Measurements from ENCODE around the gene AGPAT3.
"Not testable (repeated sequence)": the region's sequence is repeated elsewhere in the genome, so short reads cannot be mapped to it uniquely, and the experiment has no call there.

AGPAT3 gene

GRCh38 chr21:43835050-43835449 is 30.0 kb upstream of the AGPAT3 start:
- no peak for DNase-seq (ENCODE audit: low spot score)

GRCh38 chr21:43835861-43836260 is 29.2 kb upstream of the AGPAT3 start:
- no peak for DNase-seq (ENCODE audit: low spot score)

- DNase-seq (ENCODE audit: low spot score) = no peak
Measured at GRCh38 chr21:43836616-43837015, 28.4 kb upstream of the AGPAT3 start.

- no peak for DNase-seq (ENCODE audit: low spot score)
Measured at GRCh38 chr21:43840259-43840658, 24.8 kb upstream of the AGPAT3 start.

- DNase-seq (ENCODE audit: low spot score) = no peak
Measured at GRCh38 chr21:43842742-43843141, 22.3 kb upstream of the AGPAT3 start.

- DNase-seq (ENCODE audit: low spot score) = not testable (repeated sequence)
Measured at GRCh38 chr21:43844906-43845305, 20.1 kb upstream of the AGPAT3 start.

GRCh38 chr21:43845386-43845785 is 19.6 kb upstream of the AGPAT3 start:
- DNase-seq (ENCODE audit: low spot score) = no peak

- DNase-seq (ENCODE audit: low spot score) = no peak
Measured at GRCh38 chr21:43846430-43846829, 18.6 kb upstream of the AGPAT3 start.

GRCh38 chr21:43847301-43847700 is 17.7 kb upstream of the AGPAT3 start:
- no peak for DNase-seq (ENCODE audit: low spot score)

- DNase-seq (ENCODE audit: low spot score) = no peak
Measured at GRCh38 chr21:43848771-43849170, 16.3 kb upstream of the AGPAT3 start.

- DNase-seq (ENCODE audit: low spot score) = no peak
Measured at GRCh38 chr21:43849532-43850299, 15.3 kb upstream of the AGPAT3 start.

- no peak for DNase-seq (ENCODE audit: low spot score)
Measured at GRCh38 chr21:43850728-43851295, 14.2 kb upstream of the AGPAT3 start.

- DNase-seq (ENCODE audit: low spot score) = no peak
Measured at GRCh38 chr21:43851593-43851992, 13.4 kb upstream of the AGPAT3 start.

- DNase-seq (ENCODE audit: low spot score) = no peak
Measured at GRCh38 chr21:43853851-43854772, 10.9 kb upstream of the AGPAT3 start.

GRCh38 chr21:43854773-43855633 is 10.0 kb upstream of the AGPAT3 start:
- DNase-seq (ENCODE audit: low spot score) = peak; percentile 15

- no peak for DNase-seq (ENCODE audit: low spot score)
Measured at GRCh38 chr21:43855955-43856354, 9.1 kb upstream of the AGPAT3 start.

GRCh38 chr21:43858806-43859648 is 6.0 kb upstream of the AGPAT3 start:
- no peak for DNase-seq (ENCODE audit: low spot score)

- DNase-seq (ENCODE audit: low spot score) = no peak
Measured at GRCh38 chr21:43859747-43860214, 5.2 kb upstream of the AGPAT3 start.

GRCh38 chr21:43861706-43862105 is 3.3 kb upstream of the AGPAT3 start:
- no peak for DNase-seq (ENCODE audit: low spot score)

- DNase-seq (ENCODE audit: low spot score) = peak; percentile 13
Measured at GRCh38 chr21:43864313-43864961, 586 bp upstream of the AGPAT3 start.

Measured in CD4-positive, alpha-beta T cell treated with Interleukin-15 for 4 hours (primary cell).